ENCODE results near the gene ADAM29. TPM values are rescaled to one million over a fixed set of nuclear protein-coding genes. Genes with fewer than 3 reads are reported as not detected.
"Not testable (repeated sequence)": the region's sequence is repeated elsewhere in the genome, so short reads cannot be mapped to it uniquely, and the experiment has no call there.

The ADAM29 gene
- total RNA-seq, 4 donors from 2014 or later = not detected

DNA sequence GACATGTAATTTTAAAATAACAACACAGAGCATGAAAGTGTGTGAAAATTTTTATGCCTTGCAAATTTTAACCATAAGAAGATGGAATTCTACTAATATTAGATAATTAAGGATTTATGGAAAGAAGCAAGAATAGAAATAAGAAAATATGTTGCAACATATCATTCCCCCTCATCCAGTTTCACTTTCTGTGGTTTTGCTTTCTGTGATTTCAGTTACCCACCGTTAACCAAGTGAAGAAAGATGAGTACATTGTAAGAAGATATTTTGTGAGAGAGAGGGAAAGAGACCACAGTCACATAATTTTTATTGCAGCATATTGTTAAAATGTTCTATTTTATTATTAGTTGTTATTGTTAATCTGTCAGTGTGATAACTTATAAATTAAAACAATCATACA, 77.9 kb downstream of the ADAM29 start:
- TF ChIP-seq POLR2A (IDR thresholded peaks at IDR 0.05) = no peak
- TF ChIP-seq CTCF (IDR thresholded peaks at IDR 0.05 in 4 of 5, conservative IDR thresholded peaks at IDR 0.05 in 1 of 5) = no peak
- H3K36me3 ChIP-seq = no peaks in the 10 kb centered on the region
- in situ Hi-C loops (cut with MboI; ENCODE audit: low sequenced_read_pairs in 4 of 4) = no loop called here
- DNase-seq = no peak
- H3K27ac ChIP-seq = no peak overlapping the region
- no peak overlapping the region for H3K4me3 ChIP-seq
- H3K27me3 ChIP-seq = no peaks in the 10 kb centered on the region
- intact Hi-C loops (cut with DNase I; ENCODE audit: low total_unique reads) = no loop called here
- ATAC-seq = no peak
- no peaks in the 10 kb centered on the region for H3K9me3 ChIP-seq
- H3K4me1 ChIP-seq = no peaks in the 10 kb centered on the region

- H3K36me3 ChIP-seq = no peaks in the 10 kb centered on the region
- intact Hi-C loops (cut with DNase I; ENCODE audit: low total_unique reads) (no loop called here), in situ Hi-C loops (cut with MboI; ENCODE audit: low sequenced_read_pairs in 4 of 4) (no loop called here)
- TF ChIP-seq POLR2A (IDR thresholded peaks at IDR 0.05) (no peak), CTCF (IDR thresholded peaks at IDR 0.05 in 4 of 5, conservative IDR thresholded peaks at IDR 0.05 in 1 of 5) (no peak)
- no peaks in the 10 kb centered on the region for H3K9me3 ChIP-seq
- H3K4me3 ChIP-seq = no peak overlapping the region
- no peaks in the 10 kb centered on the region for H3K4me1 ChIP-seq
- DNase-seq (no peak), ATAC-seq (no peak)
- H3K27ac ChIP-seq = no peak overlapping the region
- no peaks in the 10 kb centered on the region for H3K27me3 ChIP-seq
These were observed 81.2 kb downstream of the ADAM29 start for GRCh38 chr4:174999407-174999806.

- Histone ChIP-seq H3K36me3 (no peaks in the 10 kb centered on the region), H3K27ac (no peak overlapping the region), H3K4me3 (no peak overlapping the region), H3K27me3 (no peaks in the 10 kb centered on the region), H3K4me1 (no peaks in the 10 kb centered on the region), H3K9me3 (no peaks in the 10 kb centered on the region)
- no peak for TF ChIP-seq CTCF (IDR thresholded peaks at IDR 0.05 in 4 of 5, conservative IDR thresholded peaks at IDR 0.05 in 1 of 5)
- in situ Hi-C loops (cut with MboI; ENCODE audit: low sequenced_read_pairs in 4 of 4) = no loop called here
- DNase-seq (no peak), ATAC-seq (no peak)
- intact Hi-C loops (cut with DNase I; ENCODE audit: low total_unique reads) = no loop called here
These were observed 99.6 kb downstream of the ADAM29 start for GRCh38 chr4:175017751-175018150.

- H3K27ac ChIP-seq; H3K27me3 ChIP-seq; H3K9me3 ChIP-seq; intact Hi-C loops (cut with DNase I; ENCODE audit: low total_unique reads); in situ Hi-C loops (cut with MboI; ENCODE audit: low sequenced_read_pairs in 4 of 4); DNase-seq; H3K4me3 ChIP-seq; H3K36me3 ChIP-seq; H3K4me1 ChIP-seq; ATAC-seq: not testable (repeated sequence)
These were observed 101.3 kb downstream of the ADAM29 start for GRCh38 chr4:175019447-175019846.

Other genes with a start within 250 kb of the ADAM29 start
- not detected for gene GLRA3, start 89.1 kb upstream of the ADAM29 start, total RNA-seq

Measured in gastrocnemius medialis (tissue), 4 donors.